Ovary (tissue), 3 donors: ENCODE measurements around the gene OR2C3.

Experiments used
- CTCF ChIP-seq, 3 donors: fragments of 450-650 bp in 2 of 3; fragments of 200-600 bp in 1 of 3; IDR thresholded peaks; one replicate each; pipeline versions ENCODE4 v1.5.1 to v1.8.0; 2016 to 2022; ENCODE audit warnings: antibody characterized with exemption in 3 of 3, mild to moderate bottlenecking in 1 of 3
- EP300 ChIP-seq: sonication (generic); formaldehyde crosslinking; IDR thresholded peaks from one replicate; pipeline ENCODE4 v1.6.1; 2017; ENCODE audit warnings: antibody characterized with exemption
- POLR2A ChIP-seq: fragments of 450-650 bp; IDR thresholded peaks from one replicate; pipeline ENCODE4 v1.6.1; 2017; ENCODE audit warnings: antibody characterized with exemption, mild to moderate bottlenecking, moderate library complexity
- donor health status: DM: no; HTN: no; CAD: no.

- TF ChIP-seq CTCF (IDR thresholded peaks at IDR 0.05) (no peak), EP300 (no peak), POLR2A (no peak)
Measured at GRCh38 chr1:247491328-247491727, 44.9 kb downstream of the OR2C3 start.
